Endodermal cell (in vitro differentiated cells): ENCODE data around the gene CACNA1D. TPM values are rescaled to one million over a fixed set of nuclear protein-coding genes. Genes with fewer than 3 reads are reported as not detected.

Experiments used
- DNase-seq: peaks from one replicate; pipeline ENCODE4 v3.0.0-alpha.2; 2017
- H3K27ac ChIP-seq: 2 replicates; pipeline ENCODE4 v1.5.1; 2013; ENCODE audit warnings: mild to moderate bottlenecking, low read depth, low read length, moderate library complexity
- H3K27me3 ChIP-seq: 2 replicates; pipeline ENCODE4 v1.6.1; 2013; ENCODE audit warnings: mild to moderate bottlenecking, low read length, moderate library complexity; ENCODE audit not compliant: insufficient read depth, control insufficient read depth, poor library complexity, severe bottlenecking
- H3K36me3 ChIP-seq: 2 replicates; pipeline ENCODE4 v1.7.0; 2013; ENCODE audit warnings: mild to moderate bottlenecking, low read length, moderate library complexity; ENCODE audit not compliant: control insufficient read depth, insufficient read depth
- H3K4me1 ChIP-seq: one replicate; pipeline ENCODE4 v1.7.0; 2013; ENCODE audit warnings: low read length; ENCODE audit not compliant: control insufficient read depth, insufficient read depth
- H3K4me3 ChIP-seq: 2 replicates; pipeline ENCODE4 v1.5.1; 2013; ENCODE audit warnings: mild to moderate bottlenecking, low read length, moderate library complexity
- H3K9ac ChIP-seq: 2 replicates; pipeline ENCODE4 v1.6.1; 2013; ENCODE audit warnings: mild to moderate bottlenecking, low read length, moderate library complexity; ENCODE audit not compliant: poor library complexity, severe bottlenecking; ENCODE audit errors: extremely low read depth
- H3K9me3 ChIP-seq: 2 replicates; pipeline ENCODE4 v1.6.1; 2013; ENCODE audit warnings: mild to moderate bottlenecking, low read length, moderate library complexity; ENCODE audit not compliant: control insufficient read depth
- H3K27ac Mint-ChIP-seq: 2 replicates; pipeline ENCODE4 v1.8.0; 2020; ENCODE audit warnings: mixed read lengths
- H3K27me3 Mint-ChIP-seq: 2 replicates; pipeline ENCODE4 v1.8.0; 2021; ENCODE audit warnings: mild to moderate bottlenecking, mixed read lengths; ENCODE audit not compliant: insufficient read depth
- H3K36me3 Mint-ChIP-seq: 2 replicates; pipeline ENCODE4 v1.8.0; 2020; ENCODE audit warnings: low read depth, mixed read lengths
- H3K4me1 Mint-ChIP-seq: 2 replicates; pipeline ENCODE4 v1.8.0; 2020; ENCODE audit warnings: mixed read lengths
- H3K4me3 Mint-ChIP-seq: 2 replicates; pipeline ENCODE4 v1.8.0; 2020; ENCODE audit warnings: mild to moderate bottlenecking, moderate library complexity, mixed read lengths
- H3K9me3 Mint-ChIP-seq: 2 replicates; pipeline ENCODE4 v1.8.0; 2020; ENCODE audit warnings: mild to moderate bottlenecking, mixed read lengths
- CTCF ChIP-seq: fragments of 200-600 bp; sonication (generic); conservative IDR thresholded peaks from 2 replicates; pipeline ENCODE4 v1.5.0; 2021; ENCODE audit warnings: antibody characterized with exemption, mild to moderate bottlenecking
- WGBS, 2 experiments: methylation state at CpG; one replicate each; pipeline versions ENCODE4 v1.1.5 to v1.1.7; 2013; ENCODE audit warnings: missing lambda C conversion rate in 2 of 2, mixed read lengths in 1 of 2; ENCODE audit not compliant: insufficient coverage in 1 of 2, insufficient read length in 1 of 2; 5-methylcytosine and 5-hydroxymethylcytosine counted together
- total RNA-seq, 2 donors: library from RNA; stranded (reverse); fragmentation: NEBNext Ultra II Directional in 1 of 2; extraction: Animal tissue kit (Norgen Biotek cat#: 25700) in 1 of 2; gene quantifications; 2 replicates in 1 of 2; 3 replicates in 1 of 2; pipeline ENCODE4 v1.2.1, GENCODE V29; 2021

The CACNA1D gene
- total RNA-seq, 2 donors from 2014 or later = 2.2 to 3.8 TPM

GRCh38 chr3:53713626-53714025 is 219.2 kb downstream of the CACNA1D start:
- WGBS, 2 experiments = 82% methylated on average over 2 of the region's 2 CpGs; no CpG with 5 or more reads in 1 of the 2 experiments
- Histone ChIP-seq H3K27me3 (no peaks in the 10 kb centered on the region), H3K36me3 (no peaks in the 10 kb centered on the region), H3K27ac (no peak overlapping the region), H3K9me3 (no peaks in the 10 kb centered on the region), H3K4me1 (no peaks in the 10 kb centered on the region), H3K9ac (no peak overlapping the region), H3K4me3 (no peak overlapping the region)
- Mint-ChIP-seq H3K36me3 (no peaks in the 10 kb centered on the region), H3K4me3 (no peak overlapping the region), H3K27me3 (peaks cover 2% of the 10 kb centered on the region), H3K4me1 (peaks cover 10% of the 10 kb centered on the region), H3K9me3 (no peaks in the 10 kb centered on the region), H3K27ac (no peak overlapping the region)
- TF ChIP-seq CTCF = no peak
- DNase-seq = peak; percentile 41

GRCh38 chr3:53715815-53716483 is 221.5 kb downstream of the CACNA1D start:
- 74 to 80% methylated on average over 2 to 5 of the region's 5 CpGs for WGBS, 2 experiments
- no peak overlapping the region for H3K27ac ChIP-seq

GRCh38 chr3:53716998-53717397 is 222.6 kb downstream of the CACNA1D start:
- no peak overlapping the region for H3K27ac Mint-ChIP-seq
- no peaks in the 10 kb centered on the region for H3K4me1 ChIP-seq
- peaks cover 4% of the 10 kb centered on the region for H3K27me3 ChIP-seq
- H3K9me3 ChIP-seq = no peaks in the 10 kb centered on the region
- no peaks in the 10 kb centered on the region for H3K36me3 Mint-ChIP-seq
- no peak for TF ChIP-seq CTCF
- no peaks in the 10 kb centered on the region for H3K9me3 Mint-ChIP-seq
- DNase-seq = peak; percentile 39
- no peak overlapping the region for H3K4me3 ChIP-seq
- WGBS, 2 experiments = 95 to 100% methylated on average over 4 to 7 of the region's 7 CpGs
- peaks cover 5% of the 10 kb centered on the region for H3K27me3 Mint-ChIP-seq
- H3K36me3 ChIP-seq = no peaks in the 10 kb centered on the region
- H3K4me1 Mint-ChIP-seq = peaks cover 17% of the 10 kb centered on the region
- H3K27ac ChIP-seq = no peak overlapping the region
- H3K4me3 Mint-ChIP-seq = no peak overlapping the region
- H3K9ac ChIP-seq = no peak overlapping the region

More at GRCh38 chr3:53715815-53716483, 221.5 kb downstream of the CACNA1D start:
- Mint-ChIP-seq H3K4me3 (no peak overlapping the region), H3K9me3 (no peaks in the 10 kb centered on the region), H3K27ac (no peak overlapping the region), H3K4me1 (peaks cover 17% of the 10 kb centered on the region), H3K27me3 (peaks cover 5% of the 10 kb centered on the region), H3K36me3 (no peaks in the 10 kb centered on the region)
- Histone ChIP-seq H3K36me3 (no peaks in the 10 kb centered on the region), H3K4me1 (no peaks in the 10 kb centered on the region), H3K4me3 (no peak overlapping the region), H3K27me3 (no peaks in the 10 kb centered on the region), H3K9ac (no peak overlapping the region), H3K9me3 (no peaks in the 10 kb centered on the region)
- DNase-seq = peak; percentile 49
- TF ChIP-seq CTCF = no peak
